K562 (cell line): ENCODE data around the gene TMX4. TPM values are rescaled to one million over a fixed set of nuclear protein-coding genes. Genes with fewer than 3 reads are reported as not detected.

ENCODE experiments used
- ATAC-seq: fragments of 200-7000 bp; cut with Tn5 transposase; 3 replicates; pipeline ENCODE4 v1.9.1; 2020; ENCODE audit warnings: moderate library complexity
- BruUV-seq: library from RNA; stranded (reverse); fragments of 400-500 nt; replicated peaks from 2 replicates; lab custom pipeline; 2021; lab: Mats Ljungman, UMichigan
- CTCF ChIA-PET: fragments of 300-600 bp; formaldehyde crosslinking; extraction: SDS; loops from one replicate; lab custom pipeline; 2021; ENCODE audit warnings: low intra/inter-chr PET ratio; lab: Yijun Ruan, JAX
- POLR2A ChIA-PET: fragments of 300-600, 350-650 bp; sonication (Branson Sonifier 250); formaldehyde crosslinking; extraction: SDS; loops from one replicate; lab custom pipeline; 2021; ENCODE audit warnings: antibody characterized with exemption, inconsistent platforms; lab: Yijun Ruan, JAX
- DNase-seq, 4 experiments: peaks; one replicate each; pipeline versions ENCODE4 v3.0.0 to v3.0.0-alpha.2; 2011 to 2018; ENCODE audit warnings: low spot score in 3 of 4, mixed read lengths in 3 of 4; ENCODE audit errors: extremely low read depth in 1 of 4
- FAIRE-seq: peaks from 2 replicates; lab custom pipeline; 2011; peaks lifted over from hg19 to GRCh38; lab: Jason Lieb, UNC
- H2AFZ ChIP-seq: 2 replicates; pipeline ENCODE4 v1.6.0; 2011; ENCODE audit warnings: low read depth, low read length, control low read depth, inconsistent platforms
- H3K27ac ChIP-seq: fragments of 200-600 bp; 3 replicates; pipeline ENCODE4 v1.8.0; 2011; ENCODE audit warnings: low read depth, mild to moderate bottlenecking, control low read depth, inconsistent platforms, low read length, moderate library complexity, mixed read lengths; ENCODE audit errors: extremely low read depth
- H3K27me3 ChIP-seq, 2 experiments: fragments of 300-600 bp in 1 of 2; 2 replicates in 1 of 2; 3 replicates in 1 of 2; pipeline versions ENCODE4 v1.6.0 to v1.8.0; 2011; ENCODE audit warnings: inconsistent platforms in 2 of 2, low read length in 2 of 2, mild to moderate bottlenecking in 1 of 2, mixed read lengths in 1 of 2, moderate library complexity in 1 of 2; ENCODE audit not compliant: control insufficient read depth in 2 of 2, insufficient read depth in 2 of 2
- H3K36me3 ChIP-seq: fragments of 300-600 bp; 3 replicates; pipeline ENCODE4 v1.8.0; 2011; ENCODE audit warnings: mild to moderate bottlenecking, low read length, inconsistent platforms; ENCODE audit not compliant: control insufficient read depth, insufficient read depth
- H3K4me1 ChIP-seq, 2 experiments: fragments of 200-600 bp in 1 of 2; replicated peaks in 1 of 2; 2 replicates in 1 of 2; 3 replicates in 1 of 2; pipeline versions ENCODE4 v1.5.1 to v1.8.0; 2011; ENCODE audit warnings: inconsistent platforms in 2 of 2, low read length in 2 of 2, mild to moderate bottlenecking in 1 of 2, mixed read lengths in 1 of 2, moderate library complexity in 1 of 2; ENCODE audit not compliant: control insufficient read depth in 2 of 2, insufficient read depth in 2 of 2
- H3K4me2 ChIP-seq: 2 replicates; pipeline ENCODE4 v1.6.1; 2011; ENCODE audit warnings: low read length, control low read depth, inconsistent platforms, mixed read lengths; ENCODE audit not compliant: insufficient read depth
- H3K4me3 ChIP-seq: fragments of 200-600 bp; sonication (generic), shearing (Covaris generic); 2 replicates; pipeline ENCODE4 v1.5.1; 2016; ENCODE audit warnings: control low read depth, inconsistent platforms
- H3K79me2 ChIP-seq: fragments of 200-600 bp; 3 replicates; pipeline ENCODE4 v1.8.0; 2011; ENCODE audit warnings: low read length, inconsistent platforms; ENCODE audit not compliant: control insufficient read depth, insufficient read depth
- H3K9ac ChIP-seq, 2 experiments: 2 replicates each; pipeline versions ENCODE4 v1.6.0 to v1.6.1; 2011; ENCODE audit warnings: low read depth in 2 of 2, low read length in 2 of 2, control low read depth in 1 of 2, inconsistent platforms in 1 of 2, mild to moderate bottlenecking in 1 of 2, mixed read lengths in 1 of 2; ENCODE audit not compliant: insufficient read depth in 1 of 2
- H3K9me1 ChIP-seq: one replicate; pipeline ENCODE4 v1.6.0; 2011; ENCODE audit warnings: inconsistent platforms, mild to moderate bottlenecking, low read length, moderate library complexity; ENCODE audit not compliant: control insufficient read depth, insufficient read depth
- H3K9me3 ChIP-seq: replicated peaks from 2 replicates; pipeline ENCODE4 v1.5.1; 2011; ENCODE audit warnings: low read depth, low read length, inconsistent platforms; ENCODE audit not compliant: control insufficient read depth, insufficient read depth
- H4K20me1 ChIP-seq: replicated peaks from 2 replicates; pipeline ENCODE4 v1.6.1; 2011; ENCODE audit warnings: low read length, inconsistent platforms, mixed read lengths; ENCODE audit not compliant: control insufficient read depth, insufficient read depth
- EP300 ChIP-seq: IDR thresholded peaks from 2 replicates; pipeline ENCODE4 v1.6.1; 2012; ENCODE audit warnings: low read length, improper control_type of control experiment
- HDGF ChIP-seq: fragments of 450-650 bp; IDR thresholded peaks from 2 replicates; pipeline ENCODE4 v1.6.1; 2016
- IRF2 ChIP-seq: sonication (generic); formaldehyde crosslinking; IDR thresholded peaks from 2 replicates; pipeline ENCODE4 v1.8.1; 2022; ENCODE audit warnings: mild to moderate bottlenecking, missing genetic modification reagents
- MEF2A ChIP-seq: IDR thresholded peaks from 2 replicates; pipeline ENCODE4 v1.6.1; 2011; ENCODE audit warnings: low read depth, mild to moderate bottlenecking, low read length, moderate library complexity; ENCODE audit not compliant: control insufficient read depth
- XRCC4 ChIP-seq: IDR thresholded peaks from one replicate; pipeline ENCODE4 v1.6.1; 2011; ENCODE audit not compliant: insufficient read depth, insufficient read length; ENCODE audit errors: extremely low read depth
- ZBTB7A ChIP-seq: IDR thresholded peaks from 2 replicates; pipeline ENCODE4 v1.6.1; 2011; ENCODE audit warnings: low read depth, mild to moderate bottlenecking, low read length, moderate library complexity, borderline replicate concordance; ENCODE audit not compliant: control insufficient read depth
- ZNF12 ChIP-seq: sonication (generic); formaldehyde crosslinking; IDR thresholded peaks from 2 replicates; pipeline ENCODE4 v1.4.0; 2020; ENCODE audit warnings: mild to moderate bottlenecking, missing genetic modification reagents
- ZNF766 ChIP-seq: fragments of 200-800 bp; sonication (Bioruptor generic); conservative IDR thresholded peaks from 2 replicates; pipeline ENCODE4 v1.6.1; 2016; ENCODE audit warnings: missing genetic modification characterization, missing compliant biosample characterization
- WGBS: fragments of 100-300 bp; shearing (Covaris generic); methylation state at CpG from one replicate; pipeline ENCODE4 v1.1.6; 2016; ENCODE audit warnings: low coverage, mixed read lengths; ENCODE audit not compliant: insufficient coverage; ENCODE audit errors: missing lambda C conversion rate; 5-methylcytosine and 5-hydroxymethylcytosine counted together
- in situ Hi-C: fragments of 300-500 bp; cut with MboI; formaldehyde crosslinking; loops from 4 replicates; pipeline ENCODE4 v1.15.0; 2018; ENCODE audit warnings: inconsistent platforms, mixed read lengths
- intact Hi-C: fragments of 100-400 bp; cut with micrococcal nuclease; formaldehyde crosslinking; loops from 2 replicates; pipeline ENCODE4 v1.14.2; 2022
- polyA plus RNA-seq, 8 experiments: library from polyadenylated mRNA; depleted of rRNA in 4 of 8; stranded (reverse) in 5 of 8; unstranded in 3 of 8; fragments of >200 nt; fragmentation: Nextera tagmentation in 2 of 8; fragmentation: Illumina TruSeq in 1 of 8; extraction: Ambion mirVana in 2 of 8; extraction: Trizol in 1 of 8; gene quantifications; 2 replicates each; pipeline versions ENCODE4 v1.2.1 to v1.2.3, GENCODE V29; 2011 to 2014; ENCODE audit warnings: inconsistent platforms in 1 of 8, missing spikeins in 1 of 8
- total RNA-seq, 7 experiments: library from RNA; depleted of rRNA in 6 of 7; stranded (reverse); fragments of >200 nt in 6 of 7; fragmentation: Illumina TruSeq in 2 of 7; extraction: Trizol in 2 of 7; gene quantifications; 2 replicates each; pipeline versions ENCODE4 v1.2.1 to v1.2.3, GENCODE V29; 2011 to 2021; ENCODE audit warnings: low replicate concordance in 1 of 7

Gene TMX4
- total and polyA plus RNA-seq, 9 of the 15 experiments (the other 6 are each of a cell fraction or from before 2014, with no cell fraction given), result 4.4 to 19.3 (median 10.8) TPM

DNA sequence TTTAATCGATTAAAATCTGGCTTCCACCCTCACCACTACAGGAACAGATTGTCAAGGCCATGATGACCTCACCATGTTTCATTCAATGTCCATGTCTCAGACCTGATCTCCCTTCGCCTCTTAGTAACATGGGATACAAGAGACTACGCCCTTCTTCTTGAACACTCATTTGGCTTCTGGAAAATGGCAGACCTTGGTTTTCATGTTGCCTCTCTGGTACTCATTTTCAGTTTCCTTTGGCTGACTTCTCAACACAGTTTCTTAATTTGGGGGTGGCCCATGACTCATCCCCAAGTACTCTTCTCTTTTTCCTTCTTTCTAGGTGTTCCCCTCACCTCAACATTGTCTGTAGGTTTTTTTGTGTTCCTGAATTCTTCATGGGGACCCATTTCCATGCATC is 22.7 kb downstream of the TMX4 start:
- H3K9me1 ChIP-seq, result no peaks in the 10 kb centered on the region
- H3K4me2 ChIP-seq, result no peak overlapping the region
- H3K27ac ChIP-seq, result no peak overlapping the region
- FAIRE-seq (no peak), ATAC-seq (no peak), DNase-seq (no peak)
- no peaks in the 10 kb centered on the region for H3K9me3 ChIP-seq
- POLR2A ChIA-PET, result no interaction called here
- H2AFZ ChIP-seq, result no peak overlapping the region
- H3K36me3 ChIP-seq, result peaks cover 15% of the 10 kb centered on the region; the same call in 2 of the 3 replicates
- CTCF ChIA-PET, result no interaction called here
- H3K79me2 ChIP-seq, result no peaks in the 10 kb centered on the region
- no peaks in the 10 kb centered on the region for H3K4me1 ChIP-seq
- no peak overlapping the region for H3K9ac ChIP-seq
- no peaks in the 10 kb centered on the region for H4K20me1 ChIP-seq
- WGBS, result 93% methylated on average over 2 of the region's 3 CpGs
- intact Hi-C loops (no loop called here), in situ Hi-C loops (no loop called here)
- TF ChIP-seq ZBTB7A, result no peak
- no peak for TF ChIP-seq IRF2 (CRISPR knock-in tag)
- TF ChIP-seq MEF2A, result no peak
- no peak for TF ChIP-seq ZNF766 (CRISPR knock-in tag)
- no peak for TF ChIP-seq HDGF
- no peak for TF ChIP-seq EP300
- TF ChIP-seq ZNF12, result no peak
- TF ChIP-seq XRCC4, result no peak
- H3K27me3 ChIP-seq, result no peaks in the 10 kb centered on the region
- no peak overlapping the region for H3K4me3 ChIP-seq
- BruUV-seq, result no TSS peak
